ENCODE data around the gene ARID1B.
"Not testable (repeated sequence)": the region's sequence is repeated elsewhere in the genome, so short reads cannot be mapped to it uniquely, and the experiment has no call there.

The ARID1B gene

GRCh38 chr6:157145656-157146285, 368.6 kb downstream of the ARID1B start:
- no peak for TF ChIP-seq CTCF (IDR thresholded peaks at IDR 0.05; ENCODE audit: borderline replicate concordance, control extremely low read depth, extremely low read depth, insufficient read depth, missing control alignments)
- DNase-seq (ENCODE audit: low spot score) = no peak
- in situ Hi-C loops (cut with MboI; ENCODE audit: low sequenced_read_pairs, unreplicated experiment) = no loop called here

GRCh38 chr6:157147054-157148026, 370.2 kb downstream of the ARID1B start:
- DNase-seq (ENCODE audit: low spot score); in situ Hi-C loops (cut with MboI; ENCODE audit: low sequenced_read_pairs, unreplicated experiment): not testable (repeated sequence)

GRCh38 chr6:157148391-157149323, 371.5 kb downstream of the ARID1B start:
- DNase-seq (ENCODE audit: low spot score) = no peak
- in situ Hi-C loops (cut with MboI; ENCODE audit: low sequenced_read_pairs, unreplicated experiment) = no loop called here

GRCh38 chr6:157150076-157150475, 372.9 kb downstream of the ARID1B start:
- DNase-seq (ENCODE audit: low spot score) = no peak
- in situ Hi-C loops (cut with MboI; ENCODE audit: low sequenced_read_pairs, unreplicated experiment) = no loop called here
- no peak for TF ChIP-seq CTCF (IDR thresholded peaks at IDR 0.05; ENCODE audit: borderline replicate concordance, control extremely low read depth, extremely low read depth, insufficient read depth, missing control alignments)

More at GRCh38 chr6:157148391-157149323, 371.5 kb downstream of the ARID1B start:
- TF ChIP-seq CTCF (IDR thresholded peaks at IDR 0.05; ENCODE audit: borderline replicate concordance, control extremely low read depth, extremely low read depth, insufficient read depth, missing control alignments) = no peak

GRCh38 chr6:157151029-157151428, 373.9 kb downstream of the ARID1B start:
- no peak for DNase-seq (ENCODE audit: low spot score)
- TF ChIP-seq CTCF (IDR thresholded peaks at IDR 0.05; ENCODE audit: borderline replicate concordance, control extremely low read depth, extremely low read depth, insufficient read depth, missing control alignments) = no peak
- in situ Hi-C loops (cut with MboI; ENCODE audit: low sequenced_read_pairs, unreplicated experiment) = no loop called here

- in situ Hi-C loops (cut with MboI; ENCODE audit: low sequenced_read_pairs, unreplicated experiment) = no loop called here
- DNase-seq (ENCODE audit: low spot score) = no peak
- no peak for TF ChIP-seq CTCF (IDR thresholded peaks at IDR 0.05; ENCODE audit: borderline replicate concordance, control extremely low read depth, extremely low read depth, insufficient read depth, missing control alignments)
These were observed 374.8 kb downstream of the ARID1B start for GRCh38 chr6:157151989-157152388.
